Activated CD8-positive, alpha-beta T cell treated with anti-CD3 and anti-CD28 coated beads for 36 hours (primary cell): ENCODE data around the gene SDK2. TPM values are rescaled to one million over a fixed set of nuclear protein-coding genes. Genes with fewer than 3 reads are reported as not detected.

ENCODE experiments used
- ATAC-seq: fragments of 200-7000 bp; cut with Tn5 transposase; one replicate; pipeline ENCODE4 v1.10.0; 2021; ENCODE audit warnings: mild to moderate bottlenecking, moderate library complexity
- CTCF ChIA-PET: fragments of 350-600 bp; sonication (Branson Sonifier 250); formaldehyde crosslinking; loops from one replicate; lab custom pipeline; 2021; ENCODE audit warnings: antibody characterized with exemption; lab: Charles Lee
- POLR2A ChIA-PET: fragments of 350-600 bp; sonication (Branson Sonifier 250); formaldehyde crosslinking; loops from one replicate; lab custom pipeline; 2021; ENCODE audit warnings: antibody characterized with exemption; lab: Charles Lee
- DNase-seq: peaks from one replicate; pipeline ENCODE4 v3.0.0-alpha.2; 2020
- H3K27ac Mint-ChIP-seq: one replicate; pipeline ENCODE4 v1.8.0; 2021; ENCODE audit warnings: mild to moderate bottlenecking, mixed read lengths
- H3K27me3 Mint-ChIP-seq: one replicate; pipeline ENCODE4 v1.8.0; 2021; ENCODE audit warnings: mixed read lengths
- H3K36me3 Mint-ChIP-seq: one replicate; pipeline ENCODE4 v1.8.0; 2021; ENCODE audit warnings: low read depth, mixed read lengths
- H3K4me1 Mint-ChIP-seq: one replicate; pipeline ENCODE4 v1.8.0; 2021; ENCODE audit warnings: low read depth, mixed read lengths
- H3K4me3 Mint-ChIP-seq: one replicate; pipeline ENCODE4 v1.8.0; 2021; ENCODE audit warnings: mild to moderate bottlenecking, moderate library complexity, mixed read lengths
- H3K9me3 Mint-ChIP-seq: one replicate; pipeline ENCODE4 v1.8.0; 2021; ENCODE audit warnings: mixed read lengths
- intact Hi-C: fragments of 100-400 bp; cut with micrococcal nuclease; formaldehyde crosslinking; loops from one replicate; pipeline ENCODE4 v1.10.0; 2022
- total RNA-seq, 2 experiments: library from RNA; stranded (reverse); gene quantifications; one replicate each; pipeline ENCODE4 v1.2.3, GENCODE V29; 2021
- TF ChIP-seq, protein P1 (sequence below): fragments of 200-600 bp; IDR thresholded peaks from one replicate; pipeline ENCODE4 v1.8.0; 2022; ENCODE audit warnings: antibody characterized with exemption, mild to moderate bottlenecking

SDK2 gene
- total RNA-seq, 2 experiments from 2014 or later, result 3.2 to 3.3 TPM

GRCh38 chr17:73305845-73306836 lies 338.1 kb downstream of the SDK2 start:
- peaks cover 11% of the 10 kb centered on the region for H3K4me1 Mint-ChIP-seq
- H3K36me3 Mint-ChIP-seq, result no peaks in the 10 kb centered on the region
- H3K9me3 Mint-ChIP-seq, result no peaks in the 10 kb centered on the region
- no peak for ATAC-seq
- H3K27me3 Mint-ChIP-seq, result peaks cover 13% of the 10 kb centered on the region
- CTCF ChIA-PET, result interaction anchor here (0.9 to 2.1 kb wide), 2 partner anchors 64 to 79 kb away, joined by 3 to 6 read pairs; no protein-coding TSS in a partner anchor
- POLR2A ChIA-PET, result no interaction called here
- TF ChIP-seq, protein P1, sequence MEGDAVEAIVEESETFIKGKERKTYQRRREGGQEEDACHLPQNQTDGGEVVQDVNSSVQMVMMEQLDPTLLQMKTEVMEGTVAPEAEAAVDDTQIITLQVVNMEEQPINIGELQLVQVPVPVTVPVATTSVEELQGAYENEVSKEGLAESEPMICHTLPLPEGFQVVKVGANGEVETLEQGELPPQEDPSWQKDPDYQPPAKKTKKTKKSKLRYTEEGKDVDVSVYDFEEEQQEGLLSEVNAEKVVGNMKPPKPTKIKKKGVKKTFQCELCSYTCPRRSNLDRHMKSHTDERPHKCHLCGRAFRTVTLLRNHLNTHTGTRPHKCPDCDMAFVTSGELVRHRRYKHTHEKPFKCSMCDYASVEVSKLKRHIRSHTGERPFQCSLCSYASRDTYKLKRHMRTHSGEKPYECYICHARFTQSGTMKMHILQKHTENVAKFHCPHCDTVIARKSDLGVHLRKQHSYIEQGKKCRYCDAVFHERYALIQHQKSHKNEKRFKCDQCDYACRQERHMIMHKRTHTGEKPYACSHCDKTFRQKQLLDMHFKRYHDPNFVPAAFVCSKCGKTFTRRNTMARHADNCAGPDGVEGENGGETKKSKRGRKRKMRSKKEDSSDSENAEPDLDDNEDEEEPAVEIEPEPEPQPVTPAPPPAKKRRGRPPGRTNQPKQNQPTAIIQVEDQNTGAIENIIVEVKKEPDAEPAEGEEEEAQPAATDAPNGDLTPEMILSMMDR, result no peak
- H3K4me3 Mint-ChIP-seq, result no peak overlapping the region
- intact Hi-C loops, result no loop called here
- H3K27ac Mint-ChIP-seq, result no peak overlapping the region
- no peak for DNase-seq

GRCh38 chr17:73304971-73305812 lies 339.1 kb downstream of the SDK2 start:
- ChIA-PET POLR2A (no interaction called here), CTCF (interaction anchor here (0.9 to 2.1 kb wide), 2 partner anchors 65 to 78 kb away, joined by 3 to 6 read pairs; no protein-coding TSS in a partner anchor)
- Mint-ChIP-seq H3K27me3 (peaks cover 13% of the 10 kb centered on the region), H3K9me3 (no peaks in the 10 kb centered on the region), H3K4me1 (peaks cover 8% of the 10 kb centered on the region), H3K36me3 (no peaks in the 10 kb centered on the region), H3K4me3 (no peak overlapping the region), H3K27ac (no peak overlapping the region)
- intact Hi-C loops, result no loop called here
- TF ChIP-seq, protein P1, result no peak
- DNase-seq, result no peak
- ATAC-seq, result no peak

DNA sequence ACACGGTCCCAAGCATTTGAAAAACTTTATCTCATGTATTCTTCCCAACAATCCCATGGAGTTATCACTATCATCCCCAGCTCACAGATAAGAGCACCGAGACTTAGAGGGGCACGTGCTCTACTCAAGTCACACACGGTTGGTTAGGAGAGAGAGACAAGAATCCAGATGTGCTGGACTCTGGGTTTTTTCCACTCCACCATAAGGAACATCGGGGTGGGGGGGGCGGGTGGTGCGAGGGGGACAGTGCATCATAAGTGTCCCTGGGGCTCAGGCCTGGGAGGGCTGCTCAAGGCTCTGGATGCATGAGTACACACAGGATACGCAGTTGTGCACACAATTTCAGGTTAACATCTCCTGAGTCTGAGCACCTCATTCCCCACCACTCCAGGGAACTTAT lies 339.8 kb downstream of the SDK2 start:
- TF ChIP-seq, protein P1, result no peak
- Mint-ChIP-seq H3K4me1 (peaks cover 2% of the 10 kb centered on the region), H3K4me3 (no peak overlapping the region), H3K27ac (no peak overlapping the region), H3K27me3 (peaks cover 13% of the 10 kb centered on the region), H3K36me3 (no peaks in the 10 kb centered on the region), H3K9me3 (no peaks in the 10 kb centered on the region)
- CTCF ChIA-PET, result no interaction called here
- ATAC-seq (no peak), DNase-seq (no peak)
- intact Hi-C loops, result no loop called here
- POLR2A ChIA-PET, result no interaction called here

GRCh38 chr17:73302189-73302588 lies 342.1 kb downstream of the SDK2 start:
- no peak overlapping the region for H3K4me3 Mint-ChIP-seq
- H3K27me3 Mint-ChIP-seq, result peaks cover 11% of the 10 kb centered on the region
- H3K9me3 Mint-ChIP-seq, result no peaks in the 10 kb centered on the region
- no peaks in the 10 kb centered on the region for H3K4me1 Mint-ChIP-seq
- DNase-seq, result no peak
- no peak for ATAC-seq
- TF ChIP-seq, protein P1, result no peak
- H3K36me3 Mint-ChIP-seq, result no peaks in the 10 kb centered on the region
- no peak overlapping the region for H3K27ac Mint-ChIP-seq
- CTCF ChIA-PET, result interaction anchor here (1.8 kb wide), 1 partner anchor 8 kb away, joined by 6 read pairs; no protein-coding TSS in a partner anchor
- POLR2A ChIA-PET, result no interaction called here
- intact Hi-C loops, result no loop called here
